ENCODE results near the gene PROX1.
"Not testable (repeated sequence)": the region's sequence is repeated elsewhere in the genome, so short reads cannot be mapped to it uniquely, and the experiment has no call there.

The PROX1 gene

DNA sequence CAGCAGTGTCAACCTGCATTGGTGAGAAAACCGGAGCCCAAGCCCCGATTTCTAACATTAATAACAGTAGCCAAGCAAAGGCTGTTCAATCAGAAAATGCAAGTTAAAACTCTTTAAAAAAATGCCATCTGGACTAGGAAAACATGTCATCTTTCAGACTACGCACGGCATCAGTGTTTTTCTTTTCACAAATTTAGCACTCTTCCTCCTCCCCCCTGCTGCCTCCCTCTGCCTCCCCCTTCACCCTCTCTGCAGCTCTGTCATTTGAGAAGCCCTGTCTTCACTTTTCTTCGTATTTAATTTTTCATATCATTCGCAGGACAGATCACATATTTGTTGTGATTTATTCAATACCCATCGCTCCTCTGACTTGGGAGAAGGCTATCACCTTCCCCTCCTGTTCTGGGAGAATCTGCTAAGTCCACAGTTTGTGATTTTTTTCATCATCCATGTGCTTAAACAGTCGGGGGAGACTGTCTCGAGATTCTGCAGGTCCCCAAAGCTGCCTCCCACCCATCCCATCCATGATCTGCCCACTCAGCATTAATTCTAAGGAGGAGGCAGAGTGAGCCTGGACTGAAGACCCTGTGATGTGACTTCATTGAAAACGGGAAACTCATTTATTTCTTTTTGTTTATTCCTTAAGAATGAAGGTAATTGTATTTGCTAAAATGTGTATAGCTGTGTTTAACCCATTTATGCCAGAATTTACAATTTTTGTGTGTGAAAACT is 84.8 kb downstream of the PROX1 start:
- DNase-seq (ENCODE audit: low spot score) = no peak

DNA sequence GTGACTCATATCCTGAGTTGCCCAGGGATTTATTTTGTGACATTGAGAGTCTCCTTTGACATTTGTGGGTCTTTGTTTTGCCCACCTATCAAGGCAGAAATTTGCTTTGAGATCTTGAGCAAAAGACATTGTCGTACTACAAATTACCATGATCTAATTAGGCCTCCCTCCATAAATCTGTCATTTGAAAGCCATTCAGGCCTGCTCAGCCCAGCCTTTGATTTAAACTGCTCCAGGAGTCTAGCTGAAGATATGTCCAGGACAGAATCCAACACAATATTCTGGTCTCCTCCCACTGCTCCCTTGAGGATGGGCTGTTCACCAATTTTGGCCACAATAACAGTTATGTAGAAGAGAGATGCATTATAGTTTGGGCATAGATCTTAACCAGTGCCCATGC is 86.7 kb downstream of the PROX1 start:
- no peak for DNase-seq (ENCODE audit: low spot score)

DNA sequence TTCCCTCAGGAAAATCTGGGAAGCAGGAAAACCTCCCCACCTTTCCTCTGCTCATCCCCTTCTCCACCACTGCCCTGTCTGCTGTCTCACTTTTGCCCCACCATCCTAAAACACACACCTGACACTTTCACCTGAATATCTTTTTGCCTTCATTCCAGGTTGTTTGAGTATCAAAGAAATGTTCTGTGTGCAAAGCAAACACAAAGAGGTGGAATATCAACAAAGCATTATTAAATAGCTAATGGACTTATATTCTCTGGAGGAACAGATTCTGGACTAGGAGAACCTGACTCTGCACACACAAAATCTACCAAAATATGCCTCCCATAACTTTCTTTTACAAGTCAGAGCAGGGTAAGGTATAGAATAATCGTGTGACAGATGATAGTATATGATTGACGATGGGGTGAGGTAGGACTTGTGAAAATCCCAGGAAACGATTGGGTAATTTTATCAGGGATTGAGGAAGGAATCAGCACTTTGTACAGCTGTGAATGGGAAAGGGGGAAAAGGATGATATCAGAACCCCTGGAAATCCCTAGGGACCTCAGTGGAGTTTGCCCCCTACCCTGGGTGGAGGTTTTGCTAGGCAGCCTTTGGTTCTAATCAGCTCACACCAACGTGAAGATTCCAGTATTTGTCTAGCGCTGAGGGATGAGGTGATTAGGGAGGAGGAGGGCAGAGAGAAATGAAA is 87.7 kb downstream of the PROX1 start:
- no peak for DNase-seq (ENCODE audit: low spot score)

DNA sequence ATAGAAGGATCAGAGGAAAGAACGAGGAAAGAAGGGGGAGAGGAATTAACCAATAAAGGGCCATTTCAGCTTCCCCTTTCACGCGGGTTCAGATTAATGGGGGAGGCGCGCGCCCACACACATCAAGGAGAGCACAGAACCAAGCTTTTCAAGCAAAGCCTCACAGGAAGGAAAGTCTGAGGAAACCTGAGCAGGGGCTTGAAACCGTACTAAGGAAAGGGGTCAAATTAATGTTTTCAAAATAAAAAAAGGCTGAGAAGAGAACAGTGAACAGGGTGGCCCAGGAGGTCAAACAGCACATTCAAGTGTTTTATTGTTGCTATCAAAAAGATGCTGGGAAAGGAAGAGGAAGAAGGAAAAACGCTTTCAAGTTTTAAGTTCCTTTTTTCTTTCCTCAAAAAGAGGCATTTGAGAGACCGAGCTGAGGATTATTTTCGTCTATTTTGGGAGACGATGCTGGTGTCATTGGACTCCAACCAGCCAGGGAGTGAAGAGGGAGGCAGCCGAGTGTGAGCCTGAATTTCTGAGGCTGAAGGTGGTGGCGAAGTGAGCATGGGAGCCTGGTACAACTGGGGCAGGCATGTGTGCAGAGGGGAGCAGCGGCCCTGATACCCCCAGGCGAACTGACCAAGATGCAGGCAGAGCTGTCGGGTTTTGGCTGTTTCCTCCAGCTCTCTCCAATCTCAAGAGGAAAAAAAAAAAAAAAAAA is 88.4 kb downstream of the PROX1 start:
- DNase-seq (ENCODE audit: low spot score) = no peak

DNA sequence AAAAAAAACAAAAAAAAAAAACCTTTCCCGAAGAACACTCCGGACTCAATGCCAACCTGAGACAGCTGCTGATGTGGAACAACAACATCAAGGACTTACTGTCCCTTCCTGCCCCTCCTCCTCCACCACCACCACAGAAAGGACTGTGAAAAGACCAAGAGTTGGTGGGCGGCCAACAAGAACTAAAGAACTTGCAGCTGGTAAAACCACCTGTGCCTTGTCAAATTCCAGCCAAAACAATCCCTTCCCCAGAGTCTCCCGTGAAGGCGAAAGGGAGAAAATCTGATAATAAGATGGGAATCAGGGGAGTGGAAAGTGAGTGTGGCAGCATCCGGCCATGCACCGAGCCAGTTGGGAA is 88.9 kb downstream of the PROX1 start:
- DNase-seq (ENCODE audit: low spot score) = no peak

DNA sequence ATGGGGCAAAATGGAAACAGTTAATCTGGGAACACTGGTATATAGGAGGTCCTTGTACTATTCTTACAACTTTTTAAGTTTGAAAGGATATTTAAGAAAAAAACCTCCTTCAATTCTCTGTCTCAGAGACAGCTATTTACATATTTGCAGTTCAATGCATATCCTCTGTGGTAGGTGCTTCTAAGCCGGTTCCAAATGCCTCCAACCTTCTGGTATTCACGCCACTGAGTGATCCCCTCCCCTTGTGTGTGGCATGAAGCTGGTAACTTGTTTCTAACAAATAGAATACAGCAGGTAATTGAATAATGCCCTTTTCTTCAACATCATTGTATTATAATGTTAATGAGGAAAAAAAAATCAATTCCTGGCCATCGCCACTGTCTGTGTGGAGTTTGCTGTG is 91.2 kb downstream of the PROX1 start:
- no peak for DNase-seq (ENCODE audit: low spot score)

DNA sequence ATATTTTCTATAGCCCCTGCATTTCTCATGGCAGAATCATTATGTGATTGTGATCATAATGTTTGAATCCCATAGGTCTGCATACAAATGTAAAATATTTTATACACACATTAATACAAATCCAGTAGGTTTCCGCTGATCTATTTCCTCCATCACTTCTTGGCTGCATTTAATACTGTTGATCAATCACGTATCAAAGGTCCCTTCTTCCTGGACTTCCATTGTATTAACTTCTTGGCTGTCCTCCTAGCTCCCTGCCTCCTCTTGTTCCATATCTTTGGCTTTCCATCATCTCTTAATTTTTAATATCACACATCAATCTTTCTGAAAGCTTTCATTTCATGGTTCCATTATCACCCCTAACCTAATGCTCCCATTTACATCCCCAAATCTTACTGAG is 97.6 kb downstream of the PROX1 start:
- DNase-seq (ENCODE audit: low spot score) = no peak

DNA sequence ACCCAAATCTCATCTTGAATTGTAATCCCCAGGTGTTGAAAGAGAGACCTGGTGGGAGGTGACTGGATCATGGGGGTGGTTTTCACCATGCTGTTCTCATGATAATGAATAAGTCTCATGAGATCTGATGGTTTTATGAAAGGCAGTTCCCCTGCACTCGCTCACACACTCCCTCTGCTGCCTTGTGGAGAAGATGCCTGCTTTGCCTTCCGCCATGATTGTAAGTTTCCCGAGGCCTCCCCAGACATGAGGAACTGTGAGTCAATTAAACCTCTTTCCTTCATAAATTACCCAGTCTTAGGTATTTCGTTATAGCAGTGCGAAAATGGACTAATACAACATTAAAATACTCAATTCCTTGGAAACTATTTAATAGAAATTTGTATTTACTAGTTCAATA is 99.2 kb downstream of the PROX1 start:
- DNase-seq (ENCODE audit: low spot score) = no peak

DNA sequence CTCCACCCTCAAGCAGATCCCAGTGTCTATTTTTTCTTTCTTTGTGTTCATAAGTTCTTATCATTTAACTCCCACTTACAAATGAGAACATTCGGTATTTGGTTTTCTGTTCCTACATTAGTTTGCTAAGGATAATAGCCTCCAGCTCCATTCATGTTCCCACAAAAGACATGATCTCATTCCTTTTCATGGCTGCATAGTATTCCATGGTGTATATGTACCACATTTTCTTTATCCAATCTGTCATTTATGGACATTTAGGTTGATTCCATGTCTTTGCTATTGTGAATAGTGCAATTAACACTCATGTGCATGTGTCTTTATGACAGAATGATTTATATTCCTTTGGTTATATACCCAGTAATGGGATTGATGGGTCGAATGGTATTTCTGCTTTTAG is 101.2 kb downstream of the PROX1 start:
- not testable (repeated sequence) for DNase-seq (ENCODE audit: low spot score)

All from Ammon's horn (tissue), 1 donor.